Common myeloid progenitor, CD34-positive (primary cell): Measurements from ENCODE around the gene FABP6.

Experiments used
- CTCF ChIA-PET: fragments of 350-600 bp; sonication (Branson Sonifier 250); formaldehyde crosslinking; loops from one replicate; lab custom pipeline; 2021; ENCODE audit warnings: antibody characterized with exemption; lab: Charles Lee
- POLR2A ChIA-PET: fragments of 350-600 bp; sonication (Branson Sonifier 250); formaldehyde crosslinking; loops from one replicate; lab custom pipeline; 2021; ENCODE audit warnings: antibody characterized with exemption; lab: Charles Lee
- DNase-seq, 3 donors: peaks; one replicate each; pipeline versions ENCODE4 v3.0.0 to v3.0.0-alpha.2; 2013
- H3K27ac ChIP-seq, 2 experiments: 1 replicate in 1 of 2; 2 replicates in 1 of 2; pipeline ENCODE4 v1.7.0; 2013; ENCODE audit warnings: inconsistent platforms in 2 of 2, low read length in 2 of 2, mild to moderate bottlenecking in 2 of 2, low read depth in 1 of 2, moderate library complexity in 1 of 2; ENCODE audit not compliant: severe bottlenecking in 2 of 2, insufficient read depth in 1 of 2, poor library complexity in 1 of 2
- H3K27me3 ChIP-seq, 5 experiments: replicated peaks in 2 of 5; 1 replicate in 3 of 5; 2 replicates in 2 of 5; pipeline versions ENCODE4 v1.6.1 to v1.7.0; 2013; ENCODE audit warnings: low read length in 4 of 5, mild to moderate bottlenecking in 2 of 5, moderate library complexity in 2 of 5, inconsistent platforms in 1 of 5; ENCODE audit not compliant: insufficient read depth in 5 of 5, control insufficient read depth in 4 of 5
- H3K36me3 ChIP-seq, 4 experiments: 1 replicate in 2 of 4; 2 replicates in 2 of 4; pipeline versions ENCODE4 v1.6.1 to v1.7.0; 2013; ENCODE audit warnings: low read length in 3 of 4, control low read depth in 1 of 4, mild to moderate bottlenecking in 1 of 4; ENCODE audit not compliant: control insufficient read depth in 4 of 4, insufficient read depth in 4 of 4
- H3K4me1 ChIP-seq, 4 experiments: 1 replicate in 3 of 4; 2 replicates in 1 of 4; pipeline versions ENCODE4 v1.6.1 to v1.7.1; 2013; ENCODE audit warnings: low read length in 3 of 4, mild to moderate bottlenecking in 3 of 4, control low read depth in 1 of 4, inconsistent platforms in 1 of 4, moderate library complexity in 1 of 4; ENCODE audit not compliant: control insufficient read depth in 4 of 4, insufficient read depth in 4 of 4; ENCODE audit errors: control extremely low read depth in 1 of 4
- H3K4me3 ChIP-seq, 7 experiments: 1 replicate in 4 of 7; 2 replicates in 3 of 7; pipeline versions ENCODE4 v1.5.1 to v1.7.0; 2013; ENCODE audit warnings: mild to moderate bottlenecking in 7 of 7, low read length in 6 of 7, moderate library complexity in 6 of 7, inconsistent platforms in 2 of 7, low read depth in 2 of 7, control low read depth in 1 of 7; ENCODE audit not compliant: insufficient read depth in 4 of 7, control insufficient read depth in 1 of 7; ENCODE audit errors: extremely low read depth in 1 of 7
- H3K9me3 ChIP-seq, 5 experiments: 1 replicate in 4 of 5; 2 replicates in 1 of 5; pipeline versions ENCODE4 v1.6.1 to v1.7.1; 2013; ENCODE audit warnings: low read length in 4 of 5, mild to moderate bottlenecking in 2 of 5, inconsistent platforms in 1 of 5, low read depth in 1 of 5, moderate library complexity in 1 of 5; ENCODE audit not compliant: control insufficient read depth in 4 of 5, insufficient read depth in 2 of 5; ENCODE audit errors: control extremely low read depth in 1 of 5
- WGBS: methylation state at CpG from one replicate; pipeline ENCODE4 v1.1.5; 2013; ENCODE audit not compliant: insufficient coverage; 5-methylcytosine and 5-hydroxymethylcytosine counted together

The FABP6 gene

GRCh38 chr5:160213537-160213936, 15.8 kb upstream of the FABP6 start:
- POLR2A ChIA-PET: no interaction called here
- H3K27me3 ChIP-seq: no peaks in the 10 kb centered on the region
- WGBS: 90% methylated on average over 3 of the region's 5 CpGs

GRCh38 chr5:160219356-160219755, 9.9 kb upstream of the FABP6 start:
- ChIA-PET CTCF (no interaction called here), POLR2A (no interaction called here)
- 67% methylated on average over 3 of the region's 4 CpGs for WGBS
- Histone ChIP-seq H3K27me3 (no peaks in the 10 kb centered on the region), H3K27ac (no peak overlapping the region), H3K4me3 (no peak overlapping the region), H3K9me3 (no peaks in the 10 kb centered on the region), H3K4me1 (no peaks in the 10 kb centered on the region), H3K36me3 (no peaks in the 10 kb centered on the region)
- no peak for DNase-seq

More at GRCh38 chr5:160213537-160213936, 15.8 kb upstream of the FABP6 start:
- H3K36me3 ChIP-seq: no peaks in the 10 kb centered on the region
- no peak overlapping the region for H3K4me3 ChIP-seq
- H3K9me3 ChIP-seq: no peaks in the 10 kb centered on the region
- no peaks in the 10 kb centered on the region for H3K4me1 ChIP-seq
- no peak overlapping the region for H3K27ac ChIP-seq
- CTCF ChIA-PET: interaction anchor here (1.3 to 1.7 kb wide), 2 partner anchors 15 to 129 kb away, joined by 4 read pairs; no protein-coding TSS in a partner anchor
- no peak for DNase-seq

GRCh38 chr5:160221082-160221481, 8.2 kb upstream of the FABP6 start:
- no peaks in the 10 kb centered on the region for H3K36me3 ChIP-seq
- no peak overlapping the region for H3K27ac ChIP-seq
- H3K4me1 ChIP-seq: no peaks in the 10 kb centered on the region
- WGBS: 96% methylated on average over 3 of the region's 3 CpGs
- H3K4me3 ChIP-seq: no peak overlapping the region
- H3K9me3 ChIP-seq: no peaks in the 10 kb centered on the region
- no peaks in the 10 kb centered on the region for H3K27me3 ChIP-seq
- POLR2A ChIA-PET: no interaction called here
- CTCF ChIA-PET: no interaction called here
- DNase-seq: no peak

- no peak for DNase-seq
- Histone ChIP-seq H3K27ac (no peak overlapping the region), H3K27me3 (no peaks in the 10 kb centered on the region), H3K9me3 (no peaks in the 10 kb centered on the region), H3K4me3 (no peak overlapping the region), H3K36me3 (no peaks in the 10 kb centered on the region), H3K4me1 (no peaks in the 10 kb centered on the region)
- WGBS: 100% methylated on average over 2 of the region's 2 CpGs
- ChIA-PET CTCF (interaction anchor here (0.7 to 1.2 kb wide), 2 partner anchors 15 to 16 kb away, joined by 4 read pairs; no protein-coding TSS in a partner anchor), POLR2A (interaction anchor here (0.6 kb wide), 1 partner anchor 44 kb away, joined by 4 read pairs; no protein-coding TSS in a partner anchor)
These were observed 2.3 kb upstream of the FABP6 start for GRCh38 chr5:160227012-160227411.

GRCh38 chr5:160230686-160231527, 1.6 kb downstream of the FABP6 start:
- Histone ChIP-seq H3K36me3 (no peaks in the 10 kb centered on the region), H3K9me3 (no peaks in the 10 kb centered on the region), H3K4me1 (no peaks in the 10 kb centered on the region), H3K27me3 (no peaks in the 10 kb centered on the region), H3K4me3 (no peak overlapping the region), H3K27ac (no peak overlapping the region)
- DNase-seq: peak in 2 of 3 donors; percentile 41 to 42
- WGBS: 98% methylated on average over 8 of the region's 9 CpGs
- CTCF ChIA-PET: interaction anchor here (0.8 to 2.9 kb wide), 9 partner anchors 8 to 113 kb away, joined by 3 to 17 read pairs (median 3); no protein-coding TSS in a partner anchor
- POLR2A ChIA-PET: interaction anchor here (0.8 kb wide), 1 partner anchor 1208 kb away, joined by 3 read pairs; no protein-coding TSS in a partner anchor

- ChIA-PET POLR2A (interaction anchor here (0.8 kb wide), 1 partner anchor 1209 kb away, joined by 3 read pairs; no protein-coding TSS in a partner anchor), CTCF (interaction anchor here (0.8 to 2.9 kb wide), 9 partner anchors 9 to 151 kb away, joined by 3 to 17 read pairs (median 3); no protein-coding TSS in a partner anchor)
- no peak for DNase-seq
- Histone ChIP-seq H3K27me3 (no peaks in the 10 kb centered on the region), H3K36me3 (no peaks in the 10 kb centered on the region), H3K4me1 (no peaks in the 10 kb centered on the region), H3K9me3 (no peaks in the 10 kb centered on the region), H3K4me3 (no peak overlapping the region), H3K27ac (no peak overlapping the region)
- WGBS: 100% methylated on average over 7 of the region's 10 CpGs
These were observed 2.6 kb downstream of the FABP6 start for GRCh38 chr5:160231783-160232342.
